IMR-90 (cell line): Measurements from ENCODE around the gene COPS9.

ENCODE experiments used
- MXI1 ChIP-seq: IDR thresholded peaks from 2 replicates; pipeline ENCODE4 v1.6.1; 2012; ENCODE audit warnings: low read depth, mild to moderate bottlenecking, low read length, moderate library complexity, borderline replicate concordance
- POLR2A ChIP-seq: IDR thresholded peaks from 2 replicates; pipeline ENCODE4 v1.6.1; 2012; ENCODE audit warnings: mild to moderate bottlenecking, low read depth, low read length
- TF ChIP-seq, protein P1 (sequence below): conservative IDR thresholded peaks from 2 replicates; pipeline ENCODE4 v1.5.1; 2012; ENCODE audit warnings: mild to moderate bottlenecking, low read depth, low read length, improper control_type of control experiment

DNA sequence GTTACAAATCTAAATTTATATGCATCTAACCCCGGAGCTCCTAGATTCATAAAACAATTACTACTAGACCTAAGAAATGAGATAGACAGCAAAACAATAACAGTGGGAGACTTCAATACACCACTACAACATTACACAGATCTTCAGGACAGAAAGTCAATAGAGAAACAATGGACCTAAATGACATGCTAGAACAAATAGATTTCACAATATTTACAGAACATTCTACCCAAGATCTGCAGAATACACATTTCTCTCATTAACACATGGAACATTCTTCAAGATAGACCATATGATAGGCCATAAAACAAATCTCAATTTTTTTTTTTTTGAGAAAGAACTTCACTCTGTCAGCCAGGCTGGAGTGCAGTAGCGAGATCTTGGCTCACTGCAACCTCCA, 37.8 kb downstream of the COPS9 start:
- TF ChIP-seq POLR2A: no peak
- TF ChIP-seq, protein P1, sequence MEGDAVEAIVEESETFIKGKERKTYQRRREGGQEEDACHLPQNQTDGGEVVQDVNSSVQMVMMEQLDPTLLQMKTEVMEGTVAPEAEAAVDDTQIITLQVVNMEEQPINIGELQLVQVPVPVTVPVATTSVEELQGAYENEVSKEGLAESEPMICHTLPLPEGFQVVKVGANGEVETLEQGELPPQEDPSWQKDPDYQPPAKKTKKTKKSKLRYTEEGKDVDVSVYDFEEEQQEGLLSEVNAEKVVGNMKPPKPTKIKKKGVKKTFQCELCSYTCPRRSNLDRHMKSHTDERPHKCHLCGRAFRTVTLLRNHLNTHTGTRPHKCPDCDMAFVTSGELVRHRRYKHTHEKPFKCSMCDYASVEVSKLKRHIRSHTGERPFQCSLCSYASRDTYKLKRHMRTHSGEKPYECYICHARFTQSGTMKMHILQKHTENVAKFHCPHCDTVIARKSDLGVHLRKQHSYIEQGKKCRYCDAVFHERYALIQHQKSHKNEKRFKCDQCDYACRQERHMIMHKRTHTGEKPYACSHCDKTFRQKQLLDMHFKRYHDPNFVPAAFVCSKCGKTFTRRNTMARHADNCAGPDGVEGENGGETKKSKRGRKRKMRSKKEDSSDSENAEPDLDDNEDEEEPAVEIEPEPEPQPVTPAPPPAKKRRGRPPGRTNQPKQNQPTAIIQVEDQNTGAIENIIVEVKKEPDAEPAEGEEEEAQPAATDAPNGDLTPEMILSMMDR: no peak
- TF ChIP-seq MXI1: no peak
